Amygdala (tissue), 56 donors: ENCODE measurements around the gene CAPN14.
"Not testable (repeated sequence)": the region's sequence is repeated elsewhere in the genome, so short reads cannot be mapped to it uniquely, and the experiment has no call there.

Source experiments
- DNase-seq, 56 donors: peaks; one replicate each; lab custom pipeline; 2025; lab: John Stamatoyannopoulos, UW

Gene CAPN14

DNA sequence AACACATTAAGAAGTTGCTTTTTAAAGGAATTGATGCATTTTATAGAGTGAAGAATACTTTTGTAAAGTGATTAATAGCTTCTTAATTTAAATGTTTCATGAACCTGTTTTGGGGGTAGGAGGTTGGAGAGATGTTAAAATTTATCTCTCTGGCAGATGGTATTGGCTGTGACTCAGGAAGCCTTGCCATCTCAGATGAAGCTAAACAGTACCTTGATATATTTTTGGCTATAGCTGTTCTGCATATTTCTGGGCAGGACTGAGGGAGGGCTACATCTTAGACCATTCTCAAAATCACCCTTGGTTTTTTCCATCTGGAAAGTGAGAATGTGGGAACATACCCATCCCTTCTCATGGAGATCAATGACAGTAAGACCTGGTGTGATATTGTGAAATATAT, 13.4 kb downstream of the CAPN14 start:
- no peak for DNase-seq

- DNase-seq: no peak
Measured at GRCh38 chr2:31202833-31203232, 14.5 kb downstream of the CAPN14 start.

- DNase-seq: no peak
Measured at GRCh38 chr2:31202041-31202440, 15.3 kb downstream of the CAPN14 start.

DNA sequence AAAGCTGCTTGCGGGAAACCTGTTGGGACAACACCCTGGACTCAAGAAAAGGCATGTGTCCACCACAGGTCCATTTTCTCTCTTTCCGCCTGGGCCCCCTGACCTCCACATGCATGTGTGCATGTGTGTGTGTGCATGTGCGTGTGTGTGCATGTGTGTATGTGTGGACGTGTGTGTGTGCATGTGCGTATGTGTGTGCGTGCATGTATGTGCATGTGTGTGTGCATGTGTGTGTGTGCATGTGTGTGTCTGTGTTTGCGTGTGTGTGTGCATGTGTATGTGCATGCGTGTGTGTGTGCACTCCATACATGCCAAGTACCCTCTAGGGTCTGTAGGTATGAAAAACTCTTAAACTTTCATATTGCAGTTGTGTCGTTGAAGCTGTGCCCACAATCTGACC, 16.3 kb downstream of the CAPN14 start:
- DNase-seq: no peak

GRCh38 chr2:31199206-31199605, 18.1 kb downstream of the CAPN14 start:
- no peak for DNase-seq

DNA sequence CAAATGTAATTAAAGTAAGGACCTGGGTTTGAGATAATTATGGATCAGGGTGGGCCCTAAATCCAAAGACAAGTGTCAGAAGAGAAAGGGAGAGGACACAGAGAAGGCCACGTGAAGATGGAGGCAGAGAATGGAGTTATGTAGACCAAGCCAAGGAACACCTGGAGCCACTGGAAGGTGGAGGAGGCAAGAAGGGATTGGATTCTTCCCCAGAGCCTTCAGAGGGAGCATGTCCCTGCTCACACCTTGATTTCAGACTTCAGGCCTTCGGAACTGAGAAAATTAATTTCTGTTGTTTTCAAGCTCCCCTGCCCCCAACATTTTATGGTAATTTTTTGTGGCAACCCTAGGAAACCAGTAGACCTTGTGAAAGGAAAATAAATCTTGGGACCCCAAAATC, 19.6 kb downstream of the CAPN14 start:
- DNase-seq: no peak

- DNase-seq: no peak
Measured at GRCh38 chr2:31197166-31197565, 20.1 kb downstream of the CAPN14 start.

- no peak for DNase-seq
Measured at GRCh38 chr2:31196622-31197021, 20.7 kb downstream of the CAPN14 start.

DNA sequence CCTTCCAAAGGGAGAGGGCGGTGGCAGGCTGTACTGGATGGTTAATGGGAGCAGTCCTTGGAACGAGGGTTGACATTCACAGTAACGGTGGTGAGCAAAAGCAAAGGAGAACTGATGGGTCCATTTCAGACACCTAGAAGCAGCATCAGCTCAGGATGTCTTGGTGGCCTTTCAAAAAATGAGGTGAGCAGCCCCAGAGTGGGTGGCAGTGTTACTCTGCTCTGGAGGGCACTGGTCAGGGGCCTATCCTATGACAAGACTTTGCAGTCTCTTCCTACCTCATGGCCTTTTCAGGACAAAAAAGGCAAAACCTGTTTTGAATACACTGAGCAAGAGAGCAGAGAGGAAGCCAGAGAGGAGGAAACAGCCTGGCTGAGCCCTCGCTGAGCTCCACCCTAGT, 23.5 kb downstream of the CAPN14 start:
- DNase-seq: no peak

GRCh38 chr2:31192851-31193392, 24.4 kb downstream of the CAPN14 start:
- DNase-seq: no peak

DNA sequence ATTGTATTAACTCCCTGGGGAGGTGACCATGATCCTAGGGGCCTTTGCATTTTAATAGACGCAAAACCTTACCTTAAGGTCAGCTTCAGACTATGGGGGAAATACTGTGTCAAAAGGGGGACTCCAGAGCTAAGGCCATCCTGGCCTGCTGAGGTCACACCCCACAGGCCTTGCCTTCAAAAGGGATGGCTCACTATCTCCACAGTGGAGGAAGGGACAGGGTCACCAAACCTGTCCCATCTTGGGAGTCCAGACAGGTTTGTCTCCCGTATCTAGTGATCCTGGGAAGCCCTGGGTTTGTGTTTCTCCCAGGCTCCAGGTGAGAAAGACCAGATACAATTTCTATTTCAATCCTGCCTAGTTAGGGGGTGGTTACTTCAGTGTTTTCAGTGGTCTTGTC, 24.9 kb downstream of the CAPN14 start:
- DNase-seq: no peak

DNA sequence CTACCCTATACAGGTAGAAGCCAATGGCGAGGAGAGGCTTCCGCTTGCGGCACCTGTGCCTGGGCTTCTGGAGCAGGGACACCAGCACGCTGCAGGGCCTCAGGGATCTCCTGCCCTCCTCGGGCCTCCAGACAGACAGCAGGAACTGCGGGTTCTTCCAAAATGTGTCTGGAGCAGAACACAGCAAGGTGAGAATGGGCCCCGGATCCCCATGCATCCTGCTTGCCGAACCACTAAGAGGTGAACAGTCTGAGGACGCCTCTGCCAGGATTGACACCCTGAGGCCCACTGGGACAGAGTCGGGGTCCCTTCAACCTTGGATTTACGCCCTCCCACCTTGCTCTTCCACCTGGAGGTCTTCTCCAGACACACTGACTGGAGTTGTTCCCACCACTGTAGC, 25.4 kb downstream of the CAPN14 start:
- DNase-seq: no peak

GRCh38 chr2:31190188-31190587, 27.1 kb downstream of the CAPN14 start:
- DNase-seq: no peak

DNA sequence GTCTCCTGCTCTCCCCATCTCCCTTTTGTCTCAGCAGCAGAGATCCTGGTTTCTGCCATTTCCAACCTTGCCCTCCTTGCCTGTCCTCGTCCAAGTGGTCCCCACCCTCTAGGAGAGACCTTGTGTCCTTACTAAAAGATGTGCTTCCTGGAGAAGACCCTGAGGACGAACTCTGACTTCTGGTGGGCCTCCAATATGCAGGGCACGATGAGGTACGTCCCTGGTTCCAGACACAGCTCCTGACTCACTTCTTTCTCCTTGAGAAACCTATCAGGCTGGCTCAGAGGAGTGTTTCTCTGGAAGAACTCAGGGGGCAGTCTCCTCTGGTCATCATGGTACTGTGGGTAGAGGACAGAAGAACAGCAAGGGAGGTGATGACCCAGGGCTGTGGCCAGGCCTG, 28.2 kb downstream of the CAPN14 start:
- DNase-seq: no peak

- no peak for DNase-seq
Measured at GRCh38 chr2:31188131-31188530, 29.2 kb downstream of the CAPN14 start.

DNA sequence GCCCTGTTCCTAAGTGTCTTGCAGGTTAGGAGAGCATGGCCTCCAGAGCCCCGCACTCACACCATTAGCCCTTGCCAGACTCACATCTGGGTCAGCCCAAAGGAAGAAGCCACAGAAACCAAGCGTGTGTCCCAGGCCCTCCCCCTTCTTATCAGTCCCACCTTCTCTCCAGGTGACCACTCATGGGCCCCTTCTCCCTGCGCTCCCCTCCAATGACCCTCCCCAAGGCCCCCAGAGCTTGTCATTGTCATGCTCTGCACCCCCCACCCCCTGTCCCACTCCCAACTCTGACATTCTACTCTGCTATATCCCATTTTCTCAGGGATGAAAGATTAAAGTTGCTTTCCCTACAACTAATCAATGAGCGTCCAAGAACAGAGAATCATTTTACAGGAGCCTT, 30.1 kb downstream of the CAPN14 start:
- no peak for DNase-seq

DNA sequence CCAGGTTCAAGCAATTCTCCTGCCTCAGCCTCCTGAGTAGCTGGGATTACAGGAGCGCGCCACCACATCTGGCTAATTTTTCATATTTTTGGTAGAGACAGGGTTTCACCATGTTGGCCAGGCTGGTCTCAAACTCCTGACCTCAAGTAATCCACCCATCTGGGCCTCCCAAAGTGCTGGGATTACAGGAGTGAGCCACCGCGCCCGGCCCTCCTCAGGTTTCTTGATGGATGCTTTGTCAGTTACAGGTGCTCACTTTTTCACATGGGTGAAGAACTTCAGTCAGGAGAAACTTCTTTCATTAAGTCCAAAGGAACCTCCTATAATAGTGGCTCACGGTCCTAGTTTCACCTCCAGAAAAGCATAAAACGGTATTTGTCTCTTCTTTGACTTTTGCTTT, 33.3 kb downstream of the CAPN14 start:
- DNase-seq: not testable (repeated sequence)

DNA sequence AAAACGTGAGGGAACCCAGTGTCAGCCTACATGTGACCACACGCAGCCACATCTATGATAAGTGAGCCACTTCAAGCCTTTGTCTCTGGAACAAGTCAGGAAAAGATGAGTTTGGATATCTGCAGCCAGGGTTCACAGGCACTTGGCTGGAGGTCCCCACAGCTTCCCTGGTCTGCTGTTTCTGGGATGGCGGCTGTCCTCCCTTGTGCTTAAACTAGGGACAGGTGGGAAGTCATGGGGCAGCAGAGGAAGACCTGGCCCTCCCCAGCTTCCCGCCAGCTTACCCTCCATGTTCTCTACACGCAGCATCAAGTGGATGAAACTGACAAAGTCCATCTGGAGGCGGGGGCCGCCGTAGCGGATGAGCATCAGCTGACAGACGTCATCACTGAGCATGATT, 40.6 kb downstream of the CAPN14 start:
- no peak for DNase-seq

DNA sequence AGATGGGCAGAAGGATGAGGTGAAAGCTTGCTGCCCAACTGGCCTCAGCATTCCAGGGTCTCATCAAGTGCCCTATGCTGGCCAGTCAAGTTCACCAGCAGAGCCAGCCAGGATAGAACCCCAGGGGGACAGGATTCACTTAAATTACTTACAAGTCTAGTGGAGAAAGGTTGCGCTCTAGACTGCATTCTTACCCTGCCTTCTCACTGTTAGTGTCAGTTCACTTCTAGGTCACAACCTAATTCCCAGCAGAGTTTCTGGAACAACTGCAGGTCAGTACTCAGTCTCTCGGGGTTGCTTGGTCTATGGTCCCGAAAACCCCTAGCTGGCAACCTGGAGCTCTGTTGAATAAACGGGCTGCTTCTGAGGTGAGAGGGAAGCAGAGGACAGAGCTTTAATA, 46.2 kb downstream of the CAPN14 start:
- no peak for DNase-seq

DNA sequence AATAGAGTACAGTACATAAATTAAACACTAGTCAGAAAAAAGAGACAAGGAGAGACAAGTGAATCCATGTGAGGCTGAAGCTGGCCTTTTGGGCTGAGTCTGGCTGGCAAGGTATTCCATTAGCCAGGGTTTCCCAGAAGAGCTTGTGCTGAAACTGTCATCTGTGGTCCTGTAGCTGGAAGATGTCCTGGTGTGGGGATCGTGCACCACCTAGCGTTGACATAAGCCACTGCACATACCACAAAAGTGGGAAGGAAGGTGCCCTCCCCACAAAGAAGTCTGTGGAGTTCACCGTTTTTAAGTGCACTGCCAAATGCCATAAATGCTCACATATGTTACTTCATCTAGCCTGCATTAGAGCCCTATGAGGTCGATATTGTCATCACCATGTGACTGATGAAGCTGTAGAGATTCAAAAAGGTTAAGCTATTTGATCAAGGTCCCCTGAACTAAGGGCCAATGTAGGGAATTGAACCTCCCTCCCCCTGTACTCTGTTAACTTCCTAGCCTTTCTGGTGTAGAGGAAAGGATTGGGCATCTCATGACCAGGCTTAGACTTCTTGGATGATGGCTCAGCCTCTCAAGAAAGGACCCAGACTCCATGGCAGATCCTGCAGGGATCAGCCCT, 47.1 kb downstream of the CAPN14 start:
- DNase-seq: peak in 49 of 56 donors; percentile 1 to 72 (median 36)

GRCh38 chr2:31168291-31168690, 49.0 kb downstream of the CAPN14 start:
- DNase-seq: no peak

DNA sequence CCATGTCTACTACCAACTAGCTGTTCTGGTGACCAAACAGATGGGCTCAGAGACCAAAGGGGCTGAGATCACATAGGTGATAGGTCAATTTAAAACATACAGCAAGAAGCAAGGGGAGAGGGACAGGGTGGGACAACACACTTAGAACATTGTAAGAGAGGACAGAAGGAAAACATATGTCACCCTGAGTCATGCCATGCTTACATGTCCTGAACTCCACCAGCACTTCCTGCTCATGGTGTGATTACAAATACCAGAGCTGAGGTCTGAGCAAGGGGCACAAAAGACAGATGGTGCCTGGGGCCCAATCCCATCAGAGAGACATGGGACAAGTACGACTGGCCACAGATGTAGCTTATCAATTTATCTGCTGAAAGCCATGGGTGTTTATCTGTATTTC, 50.4 kb downstream of the CAPN14 start:
- no peak for DNase-seq

DNA sequence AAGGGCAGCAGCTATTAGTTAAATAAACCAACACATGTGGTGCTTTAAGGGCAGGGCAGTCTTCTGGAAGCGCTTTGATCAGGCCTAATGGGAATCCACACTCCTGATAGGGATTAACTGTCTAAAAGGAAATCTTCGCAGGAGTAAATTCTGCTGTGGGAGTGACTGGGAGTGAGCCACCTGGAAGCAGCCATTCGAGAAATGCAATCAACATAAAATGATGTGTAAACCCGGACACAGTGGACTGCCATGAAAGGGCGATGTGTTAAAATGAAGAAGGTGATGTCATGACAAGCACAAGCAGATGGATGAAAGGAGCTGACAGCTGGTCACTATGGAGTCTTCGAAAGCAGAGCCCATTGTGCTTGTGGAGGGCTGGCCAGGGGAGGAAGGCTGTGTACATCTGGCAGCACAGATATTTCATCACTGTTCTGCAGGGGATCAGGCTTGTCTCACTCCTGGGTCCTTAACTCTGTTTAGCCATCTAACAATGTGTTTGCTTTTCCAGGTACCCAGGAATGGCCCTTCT, 54.2 kb downstream of the CAPN14 start:
- peak in 1 of 56 donors; percentile 5 for DNase-seq
